Esophagus muscularis mucosa (tissue), 3 donors: ENCODE measurements around the gene NTM.

Source experiments
- POLR2A ChIP-seq: fragments of 450-650 bp; IDR thresholded peaks from one replicate; pipeline ENCODE4 v1.6.1; 2017; ENCODE audit warnings: antibody characterized with exemption, moderate library complexity, mild to moderate bottlenecking, low read depth
- POLR2AphosphoS5 ChIP-seq, 2 donors: sonication (generic); formaldehyde crosslinking; IDR thresholded peaks; one replicate each; pipeline ENCODE4 v1.6.1; 2017; ENCODE audit warnings: antibody characterized with exemption in 2 of 2
- TF ChIP-seq, protein P1 (sequence below), 3 experiments: fragments of 200-600 bp in 2 of 3; fragments of 450-650 bp in 1 of 3; sonication (generic) in 2 of 3; IDR thresholded peaks; one replicate each; pipeline ENCODE4 v1.5.1; 2017 to 2019; ENCODE audit warnings: antibody characterized with exemption in 3 of 3, mild to moderate bottlenecking in 2 of 3, moderate library complexity in 1 of 3

DNA sequence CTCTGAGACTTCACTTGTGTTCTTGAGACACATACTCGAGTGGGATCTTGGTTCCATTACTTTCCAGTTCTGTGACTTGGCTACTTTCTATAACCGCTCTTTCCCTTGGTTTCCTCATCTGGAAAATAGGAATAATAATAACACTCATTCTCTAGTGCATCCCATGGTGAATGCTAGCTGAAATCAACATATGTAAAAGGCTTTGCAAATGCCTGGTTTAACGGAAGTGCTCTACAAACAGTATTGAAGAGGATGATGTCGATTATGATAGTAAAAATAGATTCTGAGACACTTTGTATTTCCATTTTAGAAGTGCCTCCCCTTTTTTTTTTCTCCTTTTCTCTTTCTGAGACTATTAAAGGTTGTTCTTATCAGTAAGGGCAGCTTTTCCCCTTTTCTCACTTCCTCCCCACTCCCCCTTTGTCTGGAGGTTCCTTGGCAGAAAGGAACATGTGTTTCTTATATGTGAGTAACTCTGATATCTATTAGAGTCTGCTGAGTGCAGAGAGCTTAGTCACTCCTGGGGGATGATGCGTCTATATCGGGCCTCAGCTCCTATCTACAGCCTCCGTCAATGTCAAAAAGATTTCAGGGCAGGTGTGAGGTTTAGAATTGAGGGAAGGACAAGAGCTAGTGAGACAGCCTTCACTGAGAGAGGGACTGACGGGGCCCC is 489.3 kb downstream of the NTM start:
- TF ChIP-seq POLR2A = no peak
- TF ChIP-seq, protein P1, sequence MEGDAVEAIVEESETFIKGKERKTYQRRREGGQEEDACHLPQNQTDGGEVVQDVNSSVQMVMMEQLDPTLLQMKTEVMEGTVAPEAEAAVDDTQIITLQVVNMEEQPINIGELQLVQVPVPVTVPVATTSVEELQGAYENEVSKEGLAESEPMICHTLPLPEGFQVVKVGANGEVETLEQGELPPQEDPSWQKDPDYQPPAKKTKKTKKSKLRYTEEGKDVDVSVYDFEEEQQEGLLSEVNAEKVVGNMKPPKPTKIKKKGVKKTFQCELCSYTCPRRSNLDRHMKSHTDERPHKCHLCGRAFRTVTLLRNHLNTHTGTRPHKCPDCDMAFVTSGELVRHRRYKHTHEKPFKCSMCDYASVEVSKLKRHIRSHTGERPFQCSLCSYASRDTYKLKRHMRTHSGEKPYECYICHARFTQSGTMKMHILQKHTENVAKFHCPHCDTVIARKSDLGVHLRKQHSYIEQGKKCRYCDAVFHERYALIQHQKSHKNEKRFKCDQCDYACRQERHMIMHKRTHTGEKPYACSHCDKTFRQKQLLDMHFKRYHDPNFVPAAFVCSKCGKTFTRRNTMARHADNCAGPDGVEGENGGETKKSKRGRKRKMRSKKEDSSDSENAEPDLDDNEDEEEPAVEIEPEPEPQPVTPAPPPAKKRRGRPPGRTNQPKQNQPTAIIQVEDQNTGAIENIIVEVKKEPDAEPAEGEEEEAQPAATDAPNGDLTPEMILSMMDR (IDR thresholded peaks at IDR 0.05) = no peak
- TF ChIP-seq POLR2AphosphoS5 (IDR thresholded peaks at IDR 0.05) = no peak
